Renal pelvis (tissue), 4 donors: ENCODE measurements around the gene TUFM. TPM values are rescaled to one million over a fixed set of nuclear protein-coding genes. Genes with fewer than 3 reads are reported as not detected.
"Not testable (repeated sequence)": the region's sequence is repeated elsewhere in the genome, so short reads cannot be mapped to it uniquely, and the experiment has no call there.

Source experiments
- DNase-seq: peaks from one replicate; pipeline ENCODE4 v3.0.0-alpha.2; 2013
- polyA plus RNA-seq, 3 donors: library from polyadenylated mRNA; unstranded; fragments of 120-200 nt; gene quantifications; one replicate each; pipeline ENCODE4 v1.2.1, GENCODE V29; 2013; ENCODE audit not compliant: insufficient read length in 3 of 3

The TUFM gene
- polyA plus RNA-seq, 3 donors, result 220 to 228 (median 223) TPM

- DNase-seq, result no peak
Measured at GRCh38 chr16:28821874-28822519, 24.2 kb downstream of the TUFM start.

- DNase-seq, result not testable (repeated sequence)
Measured at GRCh38 chr16:28820546-28820945, 25.6 kb downstream of the TUFM start.

GRCh38 chr16:28820016-28820415, 26.1 kb downstream of the TUFM start:
- no peak for DNase-seq

GRCh38 chr16:28807445-28808120, 38.6 kb downstream of the TUFM start:
- DNase-seq, result not testable (repeated sequence)

- DNase-seq, result peak; percentile 85
Measured at GRCh38 chr16:28802235-28803019, 43.7 kb downstream of the TUFM start.

Other genes starting within 250 kb of the TUFM start
- 1 to 10 TPM in 2 of 3 donors, under 1 TPM in 1; 0.81 to 3.1 (median 2.7) TPM for gene SULT1A2, start 249.3 kb downstream of the TUFM start, polyA plus RNA-seq
- gene SULT1A1, start 236.3 kb downstream of the TUFM start, polyA plus RNA-seq, result 10 to 100 TPM; 21.9 to 30.4 (median 30.3) TPM
- gene NPIPB8, start 208.3 kb downstream of the TUFM start, polyA plus RNA-seq, result 1 to 10 TPM; 2.1 to 3.6 (median 2.3) TPM
- gene EIF3C, start 134.9 kb downstream of the TUFM start, polyA plus RNA-seq, result 100 to 1,000 TPM; 447 to 620 (median 545) TPM
- 1 to 10 TPM; 1.4 to 5.5 (median 2.2) TPM for gene NPIPB9, start 94.6 kb downstream of the TUFM start, polyA plus RNA-seq
- gene ATXN2L, start 23.3 kb downstream of the TUFM start, polyA plus RNA-seq, result 100 to 1,000 TPM; 116 to 132 (median 127) TPM
- 10 to 100 TPM; 69.7 to 92.7 (median 86.7) TPM for gene SH2B1, start 17.5 kb upstream of the TUFM start, polyA plus RNA-seq
- 1 to 10 TPM; 3.7 to 9.9 (median 5.2) TPM for gene ATP2A1, start 32.1 kb upstream of the TUFM start, polyA plus RNA-seq
- gene RABEP2, start 78.9 kb upstream of the TUFM start, polyA plus RNA-seq, result 10 to 100 TPM; 26.0 to 32.0 (median 30.8) TPM
- 1 to 10 TPM; 3.8 to 5.0 (median 4.4) TPM for gene CD19, start 85.6 kb upstream of the TUFM start, polyA plus RNA-seq
- gene NFATC2IP, start 104.6 kb upstream of the TUFM start, polyA plus RNA-seq, result 10 to 100 TPM; 30.8 to 85.9 (median 76.7) TPM
- gene SPNS1, start 128.4 kb upstream of the TUFM start, polyA plus RNA-seq, result 10 to 100 TPM; 51.3 to 64.6 (median 60.5) TPM
- 1 to 10 TPM; 5.8 to 9.5 (median 9.1) TPM for gene LAT, start 138.7 kb upstream of the TUFM start, polyA plus RNA-seq